ENCODE measurements around the gene MAP3K1.
A peak's percentile ranks its signal among the peaks of the same experiment; 100 is the strongest.

The MAP3K1 gene

DNA sequence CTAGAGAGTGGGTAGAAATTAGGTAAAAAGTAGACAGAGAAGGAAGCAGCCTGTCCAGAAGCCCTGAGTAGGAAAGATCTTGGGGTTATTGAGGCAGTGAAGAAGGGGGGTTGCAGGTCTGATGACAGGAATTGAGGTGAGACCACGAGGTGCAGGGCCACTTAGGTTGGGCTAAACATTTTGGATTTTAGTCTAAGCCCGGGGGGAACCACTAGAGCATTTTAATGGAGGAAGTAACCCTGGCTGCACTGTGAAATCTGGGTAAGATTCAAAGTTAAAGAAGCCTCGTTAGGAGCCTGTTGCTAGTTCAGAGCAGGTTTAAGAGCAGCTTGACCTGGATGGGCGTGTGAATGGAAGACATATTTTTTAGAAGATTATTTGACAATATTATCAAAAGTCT lies 38.3 kb downstream of the MAP3K1 start:
- POLR2A ChIA-PET, result no interaction called here

DNA sequence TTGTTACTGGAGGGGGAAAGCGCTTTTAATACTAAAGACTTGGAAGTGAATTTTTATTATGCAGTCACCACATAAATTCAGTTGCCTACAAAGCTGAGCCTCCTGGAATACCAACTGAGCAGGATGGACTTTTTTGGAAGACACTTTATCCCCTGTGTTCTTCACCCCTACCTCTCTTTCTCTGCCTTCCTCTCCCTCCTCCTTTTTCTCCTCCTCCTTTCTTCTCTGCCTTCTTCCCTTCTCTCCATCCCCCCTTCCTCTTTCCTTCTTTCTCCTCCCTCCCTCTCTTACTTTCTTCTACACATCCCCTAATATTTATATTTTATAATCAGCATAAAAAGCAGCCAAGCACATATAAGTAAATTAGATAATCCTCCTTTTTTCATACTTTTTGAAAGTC lies 39.6 kb downstream of the MAP3K1 start:
- H3K9me3 ChIP-seq (ENCODE audit: control insufficient read depth, insufficient read depth, low read depth, low read length), result no peaks in the 10 kb centered on the region
- H3K27ac ChIP-seq (ENCODE audit: extremely low read depth, low read depth, low read length), result no peak overlapping the region
- H3K36me3 ChIP-seq (ENCODE audit: control insufficient read depth in 2 of 2, insufficient read depth in 1 of 2, low read length in 2 of 2), result peaks cover 0 to 4% of the 10 kb centered on the region in 2 experiments; a peak in 1 of 3 replicates
- no peak overlapping the region for H3K4me3 ChIP-seq (ENCODE audit: low read depth, low read length)
- peaks cover 17% of the 10 kb centered on the region for H3K4me1 ChIP-seq (ENCODE audit: control insufficient read depth, insufficient read depth, low read length)
- CTCF ChIA-PET, result interaction anchor here (0.8 to 1.4 kb wide), 2 partner anchors 45 to 584 kb away, joined by 4 to 5 read pairs; no protein-coding TSS in a partner anchor
- TF ChIP-seq PRDM1 (tag by site-specific recombination; IDR thresholded peaks at IDR 0.05) (peak; percentile 75), GLI2 (tag by site-specific recombination; IDR thresholded peaks at IDR 0.05; ENCODE audit: borderline replicate concordance, low read depth) (no peak), ZNF366 (tag by site-specific recombination; conservative IDR thresholded peaks at IDR 0.05) (peak; percentile 64), ZNF555 (tag by site-specific recombination; conservative IDR thresholded peaks at IDR 0.05) (no peak)
- TF ChIP-seq, protein P1, sequence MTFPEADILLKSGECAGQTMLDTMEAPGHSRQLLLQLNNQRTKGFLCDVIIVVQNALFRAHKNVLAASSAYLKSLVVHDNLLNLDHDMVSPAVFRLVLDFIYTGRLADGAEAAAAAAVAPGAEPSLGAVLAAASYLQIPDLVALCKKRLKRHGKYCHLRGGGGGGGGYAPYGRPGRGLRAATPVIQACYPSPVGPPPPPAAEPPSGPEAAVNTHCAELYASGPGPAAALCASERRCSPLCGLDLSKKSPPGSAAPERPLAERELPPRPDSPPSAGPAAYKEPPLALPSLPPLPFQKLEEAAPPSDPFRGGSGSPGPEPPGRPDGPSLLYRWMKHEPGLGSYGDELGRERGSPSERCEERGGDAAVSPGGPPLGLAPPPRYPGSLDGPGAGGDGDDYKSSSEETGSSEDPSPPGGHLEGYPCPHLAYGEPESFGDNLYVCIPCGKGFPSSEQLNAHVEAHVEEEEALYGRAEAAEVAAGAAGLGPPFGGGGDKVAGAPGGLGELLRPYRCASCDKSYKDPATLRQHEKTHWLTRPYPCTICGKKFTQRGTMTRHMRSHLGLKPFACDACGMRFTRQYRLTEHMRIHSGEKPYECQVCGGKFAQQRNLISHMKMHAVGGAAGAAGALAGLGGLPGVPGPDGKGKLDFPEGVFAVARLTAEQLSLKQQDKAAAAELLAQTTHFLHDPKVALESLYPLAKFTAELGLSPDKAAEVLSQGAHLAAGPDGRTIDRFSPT (tag by site-specific recombination; IDR thresholded peaks at IDR 0.05), result no peak
- TF ChIP-seq, protein P2, sequence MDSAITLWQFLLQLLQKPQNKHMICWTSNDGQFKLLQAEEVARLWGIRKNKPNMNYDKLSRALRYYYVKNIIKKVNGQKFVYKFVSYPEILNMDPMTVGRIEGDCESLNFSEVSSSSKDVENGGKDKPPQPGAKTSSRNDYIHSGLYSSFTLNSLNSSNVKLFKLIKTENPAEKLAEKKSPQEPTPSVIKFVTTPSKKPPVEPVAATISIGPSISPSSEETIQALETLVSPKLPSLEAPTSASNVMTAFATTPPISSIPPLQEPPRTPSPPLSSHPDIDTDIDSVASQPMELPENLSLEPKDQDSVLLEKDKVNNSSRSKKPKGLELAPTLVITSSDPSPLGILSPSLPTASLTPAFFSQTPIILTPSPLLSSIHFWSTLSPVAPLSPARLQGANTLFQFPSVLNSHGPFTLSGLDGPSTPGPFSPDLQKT (IDR thresholded peaks at IDR 0.05; ENCODE audit: borderline replicate concordance, low read depth, low read length), result no peak
- POLR2A ChIA-PET, result no interaction called here

More for the DNA sequence above, 38.3 kb downstream of the MAP3K1 start:
- CTCF ChIA-PET, result interaction anchor here (0.8 kb wide), 1 partner anchor 445 kb away, joined by 3 read pairs; no protein-coding TSS in a partner anchor
- no peak overlapping the region for H3K4me3 ChIP-seq (ENCODE audit: low read depth, low read length)
- no peak for TF ChIP-seq ZNF223 (tag by site-specific recombination; IDR thresholded peaks at IDR 0.05)
- no peak for TF ChIP-seq ZNF654 (tag by site-specific recombination; IDR thresholded peaks at IDR 0.05; ENCODE audit: low read depth)
- no peak for TF ChIP-seq OVOL3 (tag by site-specific recombination; IDR thresholded peaks at IDR 0.05)
- TF ChIP-seq ZNF501 (tag by site-specific recombination; IDR thresholded peaks at IDR 0.05), result no peak
- TF ChIP-seq ZNF175 (tag by site-specific recombination; IDR thresholded peaks at IDR 0.05), result no peak
- no peak for TF ChIP-seq ZNF311 (tag by site-specific recombination; IDR thresholded peaks at IDR 0.05; ENCODE audit: borderline replicate concordance)
- TF ChIP-seq, protein P3, sequence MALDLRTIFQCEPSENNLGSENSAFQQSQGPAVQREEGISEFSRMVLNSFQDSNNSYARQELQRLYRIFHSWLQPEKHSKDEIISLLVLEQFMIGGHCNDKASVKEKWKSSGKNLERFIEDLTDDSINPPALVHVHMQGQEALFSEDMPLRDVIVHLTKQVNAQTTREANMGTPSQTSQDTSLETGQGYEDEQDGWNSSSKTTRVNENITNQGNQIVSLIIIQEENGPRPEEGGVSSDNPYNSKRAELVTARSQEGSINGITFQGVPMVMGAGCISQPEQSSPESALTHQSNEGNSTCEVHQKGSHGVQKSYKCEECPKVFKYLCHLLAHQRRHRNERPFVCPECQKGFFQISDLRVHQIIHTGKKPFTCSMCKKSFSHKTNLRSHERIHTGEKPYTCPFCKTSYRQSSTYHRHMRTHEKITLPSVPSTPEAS (tag by site-specific recombination; IDR thresholded peaks at IDR 0.05), result no peak
- TF ChIP-seq ZNF76 (tag by site-specific recombination; IDR thresholded peaks at IDR 0.05; ENCODE audit: borderline replicate concordance, low read depth), result no peak
- H3K27ac ChIP-seq (ENCODE audit: extremely low read depth, low read depth, low read length), result no peak overlapping the region
- H3K36me3 ChIP-seq (ENCODE audit: control insufficient read depth in 2 of 2, insufficient read depth in 1 of 2, low read length in 2 of 2), result no peaks in the 10 kb centered on the region
- H3K9me3 ChIP-seq (ENCODE audit: control insufficient read depth, insufficient read depth, low read depth, low read length), result no peaks in the 10 kb centered on the region
- peaks cover 17% of the 10 kb centered on the region for H3K4me1 ChIP-seq (ENCODE audit: control insufficient read depth, insufficient read depth, low read length)

DNA sequence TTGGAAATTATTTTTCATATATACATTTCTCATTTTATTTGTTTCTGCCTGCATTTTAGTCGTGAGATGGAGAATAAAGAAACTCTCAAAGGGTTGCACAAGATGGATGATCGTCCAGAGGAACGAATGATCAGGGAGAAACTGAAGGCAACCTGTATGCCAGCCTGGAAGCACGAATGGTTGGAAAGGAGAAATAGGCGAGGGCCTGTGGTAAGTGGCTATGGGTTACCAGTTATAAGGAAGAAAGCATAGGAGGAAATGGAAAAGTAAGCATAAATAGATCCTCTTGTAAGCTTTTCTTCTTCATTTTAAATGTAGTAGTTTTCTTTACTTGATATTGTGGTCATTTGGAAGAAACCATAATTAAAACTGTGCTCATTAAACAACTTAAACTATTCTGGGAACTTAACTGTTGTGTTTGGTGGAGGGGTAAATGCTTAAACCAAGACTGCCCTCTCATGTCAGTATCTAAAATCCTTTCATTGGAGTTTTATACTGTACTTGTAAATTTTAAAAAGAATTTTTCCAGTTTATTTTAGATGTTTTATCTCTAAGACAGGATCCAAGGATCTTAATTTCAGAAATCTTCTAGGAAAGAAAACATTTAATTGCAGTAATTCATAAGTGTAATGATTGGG lies 41.3 kb downstream of the MAP3K1 start:
- ChIA-PET POLR2A (no interaction called here), CTCF (interaction anchor here (1.4 kb wide), 1 partner anchor 44 kb away, joined by 4 read pairs; no protein-coding TSS in a partner anchor)
- H3K27ac ChIP-seq (ENCODE audit: extremely low read depth, low read depth, low read length), result no peak overlapping the region
- no peak for TF ChIP-seq TRIM28 (IDR thresholded peaks at IDR 0.05; ENCODE audit: borderline replicate concordance, low read length)
- no peaks in the 10 kb centered on the region for H3K9me3 ChIP-seq (ENCODE audit: control insufficient read depth, insufficient read depth, low read depth, low read length)
- no peak overlapping the region for H3K4me3 ChIP-seq (ENCODE audit: low read depth, low read length)
- H3K36me3 ChIP-seq (ENCODE audit: control insufficient read depth in 2 of 2, insufficient read depth in 1 of 2, low read length in 2 of 2), result peaks cover 0 to 18% of the 10 kb centered on the region in 2 experiments; a peak in 2 of 3 replicates
- peaks cover 13% of the 10 kb centered on the region for H3K4me1 ChIP-seq (ENCODE audit: control insufficient read depth, insufficient read depth, low read length)
